ENCODE results near the gene PLOD2.

The PLOD2 gene

GRCh38 chr3:146130881-146131371 lies 30.1 kb downstream of the PLOD2 start:
- H3K4me3 ChIP-seq (ENCODE audit: low read depth, low read length): no peak overlapping the region
- no peak for TF ChIP-seq CTCF (IDR thresholded peaks at IDR 0.05; ENCODE audit: low read depth, low read length)

- no peak for TF ChIP-seq CTCF (IDR thresholded peaks at IDR 0.05; ENCODE audit: low read depth, low read length)
- no peak overlapping the region for H3K4me3 ChIP-seq (ENCODE audit: low read depth, low read length)
These were observed 31.2 kb downstream of the PLOD2 start for GRCh38 chr3:146129750-146130149.

- TF ChIP-seq CTCF (IDR thresholded peaks at IDR 0.05; ENCODE audit: low read depth, low read length): no peak
These were observed 32.0 kb downstream of the PLOD2 start for GRCh38 chr3:146128939-146129338.

GRCh38 chr3:146128179-146128578 lies 32.8 kb downstream of the PLOD2 start:
- TF ChIP-seq CTCF (IDR thresholded peaks at IDR 0.05; ENCODE audit: low read depth, low read length): no peak
- no peak overlapping the region for H3K4me3 ChIP-seq (ENCODE audit: low read depth, low read length)

More at GRCh38 chr3:146128939-146129338, 32.0 kb downstream of the PLOD2 start:
- no peak overlapping the region for H3K4me3 ChIP-seq (ENCODE audit: low read depth, low read length)

- no peak overlapping the region for H3K4me3 ChIP-seq (ENCODE audit: low read depth, low read length)
- TF ChIP-seq CTCF (IDR thresholded peaks at IDR 0.05; ENCODE audit: low read depth, low read length): no peak
These were observed 35.0 kb downstream of the PLOD2 start for GRCh38 chr3:146125951-146126350.

GRCh38 chr3:146124126-146124801 lies 36.7 kb downstream of the PLOD2 start:
- no peak overlapping the region for H3K4me3 ChIP-seq (ENCODE audit: low read depth, low read length)
- no peak for TF ChIP-seq CTCF (IDR thresholded peaks at IDR 0.05; ENCODE audit: low read depth, low read length)

GRCh38 chr3:146117406-146118285 lies 43.3 kb downstream of the PLOD2 start:
- no peak overlapping the region for H3K4me3 ChIP-seq (ENCODE audit: low read depth, low read length)
- TF ChIP-seq CTCF (IDR thresholded peaks at IDR 0.05; ENCODE audit: low read depth, low read length): no peak
